Loucy (cell line): Measurements from ENCODE around the gene ZFYVE21.

Experiments used
- H2AFZ ChIP-seq: fragments of 200-600 bp; sonication (generic); 2 replicates; pipeline ENCODE4 v1.6.0; 2016; ENCODE audit warnings: antibody characterized with exemption, mild to moderate bottlenecking, low read length, moderate library complexity
- H3F3A ChIP-seq: fragments of 200-600 bp; 2 replicates; pipeline ENCODE4 v1.6.0; 2016; ENCODE audit warnings: antibody characterized with exemption, low read depth, mild to moderate bottlenecking
- H3K27me3 ChIP-seq: fragments of 200-600 bp; sonication (generic); 2 replicates; pipeline ENCODE4 v1.6.1; 2014; ENCODE audit warnings: low read length, mild to moderate bottlenecking; ENCODE audit not compliant: insufficient read depth, poor library complexity, severe bottlenecking
- H3K36me3 ChIP-seq: fragments of 200-600 bp; sonication (generic); 2 replicates; pipeline ENCODE4 v1.6.1; 2016; ENCODE audit warnings: low read length; ENCODE audit not compliant: insufficient read depth
- H3K4me1 ChIP-seq: fragments of 200-600 bp; sonication (generic); 2 replicates; pipeline ENCODE4 v1.5.1; 2014; ENCODE audit warnings: low read length, mild to moderate bottlenecking; ENCODE audit not compliant: insufficient read depth, poor library complexity, severe bottlenecking
- H3K4me2 ChIP-seq: fragments of 200-600 bp; sonication (generic); 2 replicates; pipeline ENCODE4 v1.6.0; 2014; ENCODE audit warnings: antibody characterized with exemption, low read length, low read depth, mild to moderate bottlenecking; ENCODE audit not compliant: poor library complexity, severe bottlenecking
- H3K4me3 ChIP-seq: fragments of 200-600 bp; sonication (generic); 2 replicates; pipeline ENCODE4 v1.5.1; 2014; ENCODE audit warnings: low read length, mild to moderate bottlenecking, mixed read lengths; ENCODE audit not compliant: poor library complexity, severe bottlenecking
- H3K79me2 ChIP-seq: fragments of 200-600 bp; sonication (generic); 2 replicates; pipeline ENCODE4 v1.6.1; 2014; ENCODE audit warnings: low read length; ENCODE audit not compliant: insufficient read depth
- H3K9ac ChIP-seq: fragments of 200-600 bp; sonication (generic); 2 replicates; pipeline ENCODE4 v1.6.0; 2014; ENCODE audit warnings: mild to moderate bottlenecking, low read depth, low read length, moderate library complexity; ENCODE audit not compliant: poor library complexity, severe bottlenecking
- H3K9me2 ChIP-seq: fragments of 200-600 bp; sonication (generic); replicated peaks from 2 replicates; pipeline ENCODE4 v1.6.1; 2016; ENCODE audit warnings: low read depth, low read length, mixed read lengths
- H3K9me3 ChIP-seq: fragments of 200-600 bp; sonication (generic); 2 replicates; pipeline ENCODE4 v1.6.1; 2014; ENCODE audit warnings: mild to moderate bottlenecking, antibody characterized with exemption, low read length, low read depth; ENCODE audit not compliant: insufficient read depth
- H4K20me1 ChIP-seq: fragments of 200-600 bp; sonication (generic); 2 replicates; pipeline ENCODE4 v1.6.0; 2014; ENCODE audit warnings: antibody characterized with exemption, low read length, mild to moderate bottlenecking; ENCODE audit not compliant: insufficient read depth, poor library complexity, severe bottlenecking
- CTCF ChIP-seq: fragments of 200-600 bp; sonication (generic); conservative IDR thresholded peaks from 2 replicates; pipeline ENCODE4 v1.5.1; 2014; ENCODE audit warnings: mild to moderate bottlenecking, antibody characterized with exemption, low read length
- EZH2phosphoT487 ChIP-seq: fragments of 200-600 bp; IDR thresholded peaks from 2 replicates; pipeline ENCODE4 v1.6.1; 2018; ENCODE audit warnings: antibody characterized with exemption, mild to moderate bottlenecking, moderate library complexity, borderline replicate concordance

Gene ZFYVE21

GRCh38 chr14:103700753-103701490, 14.7 kb upstream of the ZFYVE21 start:
- no peaks in the 10 kb centered on the region for H4K20me1 ChIP-seq
- no peak overlapping the region for H3K4me3 ChIP-seq
- no peak overlapping the region for H2AFZ ChIP-seq

DNA sequence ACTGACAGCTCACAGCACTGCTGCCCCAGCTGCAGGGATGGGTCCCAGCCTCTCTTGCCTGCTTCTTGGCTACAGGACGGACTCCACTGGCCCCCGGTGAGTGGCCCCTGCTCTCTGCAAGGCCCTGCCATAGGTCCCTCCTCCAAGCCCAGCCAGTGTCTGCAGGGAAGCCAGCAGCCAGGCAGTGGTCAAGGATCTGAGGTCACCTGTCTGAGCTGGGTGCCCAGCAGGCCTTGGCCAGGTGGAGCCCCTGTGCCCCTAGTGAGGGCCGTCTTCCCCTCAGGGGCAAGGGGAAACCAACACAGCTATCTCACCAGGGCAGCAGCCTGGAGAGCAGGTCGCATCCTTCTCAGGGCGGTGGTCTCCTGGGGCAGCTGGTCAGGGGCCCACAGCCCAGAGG, 13.5 kb upstream of the ZFYVE21 start:
- no peaks in the 10 kb centered on the region for H4K20me1 ChIP-seq
- H3K27me3 ChIP-seq: no peaks in the 10 kb centered on the region
- H3K79me2 ChIP-seq: no peaks in the 10 kb centered on the region
- TF ChIP-seq CTCF (no peak), EZH2phosphoT487 (no peak)
- H3F3A ChIP-seq: no peaks in the 10 kb centered on the region
- no peaks in the 10 kb centered on the region for H3K9me3 ChIP-seq
- H3K4me2 ChIP-seq: no peak overlapping the region
- no peaks in the 10 kb centered on the region for H3K9me2 ChIP-seq
- H2AFZ ChIP-seq: no peak overlapping the region
- H3K36me3 ChIP-seq: peaks cover 76% of the 10 kb centered on the region; the same call in 1 of the 2 replicates
- no peaks in the 10 kb centered on the region for H3K4me1 ChIP-seq
- H3K9ac ChIP-seq: no peak overlapping the region
- no peak overlapping the region for H3K4me3 ChIP-seq

More at GRCh38 chr14:103700753-103701490, 14.7 kb upstream of the ZFYVE21 start:
- H3K79me2 ChIP-seq: no peaks in the 10 kb centered on the region
- H3K9ac ChIP-seq: no peak overlapping the region
- no peaks in the 10 kb centered on the region for H3K9me3 ChIP-seq
- H3K9me2 ChIP-seq: no peaks in the 10 kb centered on the region
- TF ChIP-seq CTCF: no peak
- TF ChIP-seq EZH2phosphoT487: no peak
- peaks cover 65% of the 10 kb centered on the region; the same call in 1 of the 2 replicates for H3K36me3 ChIP-seq
- H3K4me2 ChIP-seq: no peak overlapping the region
- H3F3A ChIP-seq: no peaks in the 10 kb centered on the region
- H3K4me1 ChIP-seq: no peaks in the 10 kb centered on the region
- no peaks in the 10 kb centered on the region for H3K27me3 ChIP-seq

GRCh38 chr14:103702497-103703432, 12.8 kb upstream of the ZFYVE21 start:
- no peaks in the 10 kb centered on the region for H3K9me2 ChIP-seq
- no peaks in the 10 kb centered on the region for H3K4me1 ChIP-seq
- H3K4me3 ChIP-seq: no peak overlapping the region
- H2AFZ ChIP-seq: no peak overlapping the region
- no peaks in the 10 kb centered on the region for H3F3A ChIP-seq
- TF ChIP-seq EZH2phosphoT487 (no peak), CTCF (no peak)
- H3K9me3 ChIP-seq: no peaks in the 10 kb centered on the region
- no peak overlapping the region for H3K4me2 ChIP-seq
- no peaks in the 10 kb centered on the region for H3K79me2 ChIP-seq
- no peaks in the 10 kb centered on the region for H4K20me1 ChIP-seq
- no peaks in the 10 kb centered on the region for H3K27me3 ChIP-seq
- H3K9ac ChIP-seq: no peak overlapping the region
- H3K36me3 ChIP-seq: peaks cover 77% of the 10 kb centered on the region; the same call in 1 of the 2 replicates
